ENCODE results near the gene SFXN3. TPM values are rescaled to one million over a fixed set of nuclear protein-coding genes. Genes with fewer than 3 reads are reported as not detected.
A peak's percentile ranks its signal among the peaks of the same experiment; 100 is the strongest.

SFXN3 gene
- 10 to 100 TPM; 12.6 to 13.9 TPM for total RNA-seq

- Mint-ChIP-seq H3K27me3 (no peaks in the 10 kb centered on the region), H3K36me3 (no peaks in the 10 kb centered on the region), H3K9me3 (no peaks in the 10 kb centered on the region), H3K27ac (peak within 1 kb of the TSS; percentile 84), H3K4me3 (peak within 1 kb of the TSS; percentile 74), H3K4me1 (peaks cover 24% of the 10 kb centered on the region)
- DNase-seq = peak; percentile 97
Measured at GRCh38 chr10:101031128-101031795, at the start of gene SFXN3, which contains the start of gene PDZD7. TSS of gene SFXN3 (plus strand) at chr10:101031234. CDS start at chr10:101034695, 3,461 bp downstream. TSS of gene PDZD7 (minus strand) at chr10:101031129. CDS start at chr10:101030219, 910 bp downstream.

GRCh38 chr10:100982916-100983830 lies 47.9 kb upstream of the SFXN3 start:
- Mint-ChIP-seq H3K36me3 (peaks cover 11% of the 10 kb centered on the region), H3K27ac (no peak overlapping the region), H3K9me3 (no peaks in the 10 kb centered on the region), H3K4me1 (peaks cover 7% of the 10 kb centered on the region), H3K27me3 (no peaks in the 10 kb centered on the region), H3K4me3 (no peak overlapping the region)
- no peak for DNase-seq

- Mint-ChIP-seq H3K36me3 (peaks cover 18% of the 10 kb centered on the region), H3K27ac (no peak overlapping the region), H3K9me3 (no peaks in the 10 kb centered on the region), H3K27me3 (no peaks in the 10 kb centered on the region), H3K4me3 (no peak overlapping the region), H3K4me1 (peaks cover 7% of the 10 kb centered on the region)
- DNase-seq = no peak
Measured at GRCh38 chr10:100983868-100984671, 47.0 kb upstream of the SFXN3 start.

GRCh38 chr10:100984672-100985177 lies 46.3 kb upstream of the SFXN3 start:
- H3K36me3 Mint-ChIP-seq = peaks cover 24% of the 10 kb centered on the region
- DNase-seq = no peak
- H3K9me3 Mint-ChIP-seq = no peaks in the 10 kb centered on the region
- H3K27me3 Mint-ChIP-seq = no peaks in the 10 kb centered on the region
- H3K4me3 Mint-ChIP-seq = no peak overlapping the region
- peaks cover 14% of the 10 kb centered on the region for H3K4me1 Mint-ChIP-seq
- H3K27ac Mint-ChIP-seq = no peak overlapping the region

- Mint-ChIP-seq H3K4me3 (peak overlapping the region; percentile 5), H3K9me3 (no peaks in the 10 kb centered on the region), H3K27ac (no peak overlapping the region), H3K4me1 (peaks cover 17% of the 10 kb centered on the region), H3K27me3 (no peaks in the 10 kb centered on the region), H3K36me3 (peaks cover 26% of the 10 kb centered on the region)
- no peak for DNase-seq
Measured at GRCh38 chr10:100985336-100985735, 45.7 kb upstream of the SFXN3 start.

GRCh38 chr10:100986623-100986951 lies 44.4 kb upstream of the SFXN3 start:
- no peaks in the 10 kb centered on the region for H3K27me3 Mint-ChIP-seq
- peaks cover 22% of the 10 kb centered on the region for H3K4me1 Mint-ChIP-seq
- peaks cover 36% of the 10 kb centered on the region for H3K36me3 Mint-ChIP-seq
- H3K27ac Mint-ChIP-seq = no peak overlapping the region
- no peaks in the 10 kb centered on the region for H3K9me3 Mint-ChIP-seq
- peak overlapping the region; percentile 97 for H3K4me3 Mint-ChIP-seq
- DNase-seq = no peak

- peak; percentile 85 for DNase-seq
- Mint-ChIP-seq H3K36me3 (peaks cover 36% of the 10 kb centered on the region), H3K4me1 (peaks cover 22% of the 10 kb centered on the region), H3K27ac (peak within 1 kb of the TSS; percentile 91), H3K4me3 (peak within 1 kb of the TSS; percentile 97), H3K27me3 (no peaks in the 10 kb centered on the region), H3K9me3 (no peaks in the 10 kb centered on the region)
Measured at GRCh38 chr10:100986952-100987684, 43.9 kb upstream of the SFXN3 start, which contains the start of the genes MRPL43 and TWNK. TSS of gene MRPL43 (minus strand) at chr10:100987497. CDS start at chr10:100987443, 54 bp downstream. TSS of gene TWNK (plus strand) at chr10:100987543. CDS start at chr10:100988211, 668 bp downstream.

GRCh38 chr10:100987685-100988049 lies 43.4 kb upstream of the SFXN3 start:
- no peak for DNase-seq
- Mint-ChIP-seq H3K27me3 (no peaks in the 10 kb centered on the region), H3K4me1 (peaks cover 22% of the 10 kb centered on the region), H3K27ac (peak overlapping the region; percentile 91), H3K9me3 (no peaks in the 10 kb centered on the region), H3K4me3 (peak overlapping the region; percentile 97), H3K36me3 (peaks cover 36% of the 10 kb centered on the region)

GRCh38 chr10:100988166-100988565 lies 42.9 kb upstream of the SFXN3 start:
- no peak for DNase-seq
- Mint-ChIP-seq H3K4me1 (peaks cover 22% of the 10 kb centered on the region), H3K9me3 (no peaks in the 10 kb centered on the region), H3K36me3 (peaks cover 39% of the 10 kb centered on the region), H3K27me3 (no peaks in the 10 kb centered on the region), H3K27ac (no peak overlapping the region), H3K4me3 (peak overlapping the region; percentile 97)

GRCh38 chr10:100989088-100989487 lies 41.9 kb upstream of the SFXN3 start:
- Mint-ChIP-seq H3K4me3 (peak overlapping the region; percentile 65), H3K27me3 (no peaks in the 10 kb centered on the region), H3K27ac (no peak overlapping the region), H3K4me1 (peaks cover 22% of the 10 kb centered on the region), H3K9me3 (no peaks in the 10 kb centered on the region), H3K36me3 (peaks cover 42% of the 10 kb centered on the region)
- no peak for DNase-seq

GRCh38 chr10:100993986-100994708 lies 36.9 kb upstream of the SFXN3 start:
- Mint-ChIP-seq H3K36me3 (peaks cover 31% of the 10 kb centered on the region), H3K4me1 (peaks cover 30% of the 10 kb centered on the region), H3K27ac (peak overlapping the region; percentile 45), H3K9me3 (no peaks in the 10 kb centered on the region), H3K4me3 (no peak overlapping the region), H3K27me3 (no peaks in the 10 kb centered on the region)
- DNase-seq = no peak

- no peak overlapping the region for H3K4me3 Mint-ChIP-seq
- peaks cover 25% of the 10 kb centered on the region for H3K36me3 Mint-ChIP-seq
Measured at GRCh38 chr10:100995181-100995580, 35.9 kb upstream of the SFXN3 start.

GRCh38 chr10:100996678-100997359 lies 34.2 kb upstream of the SFXN3 start:
- H3K27ac Mint-ChIP-seq = peak overlapping the region; percentile 86
- peak; percentile 55 for DNase-seq
- peaks cover 14% of the 10 kb centered on the region for H3K36me3 Mint-ChIP-seq
- peaks cover 18% of the 10 kb centered on the region for H3K4me1 Mint-ChIP-seq
- no peaks in the 10 kb centered on the region for H3K9me3 Mint-ChIP-seq
- no peaks in the 10 kb centered on the region for H3K27me3 Mint-ChIP-seq
- H3K4me3 Mint-ChIP-seq = peak overlapping the region; percentile 82

More at GRCh38 chr10:100995181-100995580, 35.9 kb upstream of the SFXN3 start:
- Mint-ChIP-seq H3K4me1 (peaks cover 22% of the 10 kb centered on the region), H3K27ac (no peak overlapping the region), H3K27me3 (no peaks in the 10 kb centered on the region), H3K9me3 (no peaks in the 10 kb centered on the region)
- no peak for DNase-seq
